ENCODE results near the gene SDK1. TPM values are rescaled to one million over a fixed set of nuclear protein-coding genes. Genes with fewer than 3 reads are reported as not detected.

Gene SDK1
- total and polyA plus RNA-seq, 11 donors, result 2.2 to 5.8 (median 3.4) TPM

DNA sequence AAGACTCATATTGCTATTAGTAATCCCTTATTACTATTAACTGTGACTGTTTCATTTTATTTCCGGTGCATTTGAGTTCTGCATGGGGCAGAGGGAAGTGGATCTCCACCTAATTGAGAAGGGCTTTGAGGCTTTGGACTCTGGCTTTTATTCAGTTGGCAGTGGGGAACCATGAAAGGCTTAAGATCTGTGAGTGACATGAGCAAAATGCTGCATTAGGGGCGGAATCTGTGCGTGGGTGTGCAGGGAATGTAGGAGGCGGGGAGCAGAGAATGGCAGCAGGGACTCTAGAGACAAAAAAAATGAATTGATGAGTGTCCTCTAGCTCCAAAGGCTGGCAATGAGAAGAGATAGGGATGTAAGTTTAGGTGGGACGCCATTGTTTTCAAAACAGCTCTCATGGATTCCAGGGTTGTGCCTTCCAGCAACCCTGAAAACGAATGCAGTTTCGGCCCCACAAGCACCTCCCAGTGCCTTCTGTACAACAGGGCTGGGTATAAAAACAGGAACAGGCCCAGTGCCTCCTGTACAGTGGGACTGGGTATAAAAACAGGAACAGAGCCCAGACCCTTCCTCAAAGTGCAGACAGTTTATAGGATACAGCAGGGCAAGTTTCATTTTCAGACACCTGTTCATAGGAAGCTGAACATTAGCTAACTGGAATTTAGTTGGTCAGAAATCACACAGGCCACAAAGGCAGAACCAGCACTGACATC lies 717.7 kb downstream of the SDK1 start:
- intact Hi-C loops (cut with DNase I), result no loop called here
- 91% methylated on average over 7 of the region's 7 CpGs for WGBS, 4 donors
- Histone ChIP-seq H3K27ac (no peak overlapping the region), H3K9me3 (peaks cover 0 to 20% (median 0%) of the 10 kb centered on the region in 12 donors), H3K4me1 (no peaks in the 10 kb centered on the region), H3K36me3 (no peaks in the 10 kb centered on the region), H3K4me3 (no peak overlapping the region), H3K27me3 (no peaks in the 10 kb centered on the region)
- ATAC-seq, result no peak
- TF ChIP-seq, protein P1, sequence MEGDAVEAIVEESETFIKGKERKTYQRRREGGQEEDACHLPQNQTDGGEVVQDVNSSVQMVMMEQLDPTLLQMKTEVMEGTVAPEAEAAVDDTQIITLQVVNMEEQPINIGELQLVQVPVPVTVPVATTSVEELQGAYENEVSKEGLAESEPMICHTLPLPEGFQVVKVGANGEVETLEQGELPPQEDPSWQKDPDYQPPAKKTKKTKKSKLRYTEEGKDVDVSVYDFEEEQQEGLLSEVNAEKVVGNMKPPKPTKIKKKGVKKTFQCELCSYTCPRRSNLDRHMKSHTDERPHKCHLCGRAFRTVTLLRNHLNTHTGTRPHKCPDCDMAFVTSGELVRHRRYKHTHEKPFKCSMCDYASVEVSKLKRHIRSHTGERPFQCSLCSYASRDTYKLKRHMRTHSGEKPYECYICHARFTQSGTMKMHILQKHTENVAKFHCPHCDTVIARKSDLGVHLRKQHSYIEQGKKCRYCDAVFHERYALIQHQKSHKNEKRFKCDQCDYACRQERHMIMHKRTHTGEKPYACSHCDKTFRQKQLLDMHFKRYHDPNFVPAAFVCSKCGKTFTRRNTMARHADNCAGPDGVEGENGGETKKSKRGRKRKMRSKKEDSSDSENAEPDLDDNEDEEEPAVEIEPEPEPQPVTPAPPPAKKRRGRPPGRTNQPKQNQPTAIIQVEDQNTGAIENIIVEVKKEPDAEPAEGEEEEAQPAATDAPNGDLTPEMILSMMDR (IDR thresholded peaks at IDR 0.05), result no peak
- no peak for TF ChIP-seq POLR2A (IDR thresholded peaks at IDR 0.05)
- DNase-seq, result no peak

DNA sequence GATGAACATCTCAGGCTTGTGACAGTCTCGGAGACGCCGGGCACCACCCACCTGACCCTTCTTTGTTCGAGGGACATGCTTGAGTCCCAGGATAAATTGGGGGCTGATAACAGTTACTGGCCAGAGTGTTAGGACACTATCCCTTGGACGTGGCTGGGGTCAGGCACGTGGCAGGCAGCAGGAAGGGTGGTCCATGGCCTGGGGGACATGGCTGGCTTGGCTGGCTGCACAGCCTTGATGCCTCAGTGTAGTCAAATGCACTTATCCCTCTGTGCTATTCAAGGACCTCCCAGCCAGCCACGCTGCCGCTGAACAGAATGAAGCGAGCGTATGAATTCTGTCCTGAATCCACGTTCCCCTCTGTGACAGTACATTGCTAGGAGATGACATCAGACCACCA lies 719.0 kb downstream of the SDK1 start:
- 83 to 96% (median 93%) methylated on average over 8 to 11 of the region's 11 CpGs for WGBS, 4 donors
- H3K9me3 ChIP-seq, result peaks cover 0 to 20% (median 0%) of the 10 kb centered on the region in 12 donors
- H3K36me3 ChIP-seq, result no peaks in the 10 kb centered on the region
- intact Hi-C loops (cut with DNase I), result loop anchor here in 1 of 10 donors (5.0 kb wide), 1 partner anchor 243 kb away; no protein-coding TSS in a partner anchor
- ATAC-seq (no peak), DNase-seq (no peak)
- no peaks in the 10 kb centered on the region for H3K4me1 ChIP-seq
- H3K4me3 ChIP-seq, result no peak overlapping the region
- H3K27ac ChIP-seq, result no peak overlapping the region
- TF ChIP-seq, protein P1 (IDR thresholded peaks at IDR 0.05), result no peak
- TF ChIP-seq POLR2A (IDR thresholded peaks at IDR 0.05), result no peak
- no peaks in the 10 kb centered on the region for H3K27me3 ChIP-seq

DNA sequence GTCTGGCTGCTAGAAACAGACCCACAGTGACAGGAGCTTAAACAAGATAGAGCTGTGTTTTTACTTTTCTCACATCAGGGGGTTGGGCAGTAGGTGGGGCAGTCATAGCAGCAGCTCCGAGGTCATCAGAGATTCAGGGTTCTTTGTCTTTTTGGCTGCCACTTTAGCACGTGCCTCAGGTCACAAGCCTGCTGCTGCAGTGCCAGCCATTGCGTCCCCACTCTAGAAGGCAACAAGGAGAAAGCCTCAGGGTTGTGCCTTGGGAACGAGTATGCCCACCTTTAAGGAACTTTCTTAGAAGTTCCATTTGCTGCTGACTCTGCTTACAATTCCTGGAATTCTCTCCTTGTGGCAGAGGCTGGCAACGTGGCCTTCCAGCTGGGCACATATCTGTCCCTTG lies 720.4 kb downstream of the SDK1 start:
- intact Hi-C loops (cut with DNase I), result loop anchor here in 2 of 10 donors (1.0 to 5.0 kb wide), 2 partner anchors 20 to 244 kb away; no protein-coding TSS in a partner anchor
- 84 to 89% (median 86%) methylated on average over 4 to 5 of the region's 5 CpGs for WGBS, 4 donors
- TF ChIP-seq, protein P1 (IDR thresholded peaks at IDR 0.05), result no peak
- no peak for TF ChIP-seq POLR2A (IDR thresholded peaks at IDR 0.05)
- DNase-seq (no peak), ATAC-seq (no peak)
- no peaks in the 10 kb centered on the region for H3K27me3 ChIP-seq
- no peak overlapping the region for H3K27ac ChIP-seq
- no peaks in the 10 kb centered on the region for H3K4me1 ChIP-seq
- peaks cover 0 to 20% (median 0%) of the 10 kb centered on the region in 12 donors for H3K9me3 ChIP-seq
- no peaks in the 10 kb centered on the region for H3K36me3 ChIP-seq
- H3K4me3 ChIP-seq, result no peak overlapping the region

DNA sequence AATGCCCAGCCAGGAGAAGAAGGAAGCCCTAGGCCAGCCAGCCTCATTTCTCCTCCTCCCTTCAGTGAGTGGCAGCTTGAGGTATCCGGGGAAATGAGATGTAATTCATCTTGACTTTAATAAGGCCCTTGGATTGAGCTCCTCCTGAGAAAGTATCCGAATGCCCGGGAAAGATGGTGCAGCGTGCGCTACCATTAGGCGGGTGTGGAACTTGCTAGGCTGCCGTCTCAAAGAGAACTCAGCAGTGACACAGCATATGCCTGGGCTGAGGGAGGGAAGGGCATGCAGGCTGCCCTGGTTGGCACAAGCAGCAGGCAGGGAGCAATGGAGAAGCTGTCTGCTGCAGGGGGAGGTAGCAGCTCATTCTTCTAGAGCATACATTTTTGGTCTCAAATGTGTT lies 721.2 kb downstream of the SDK1 start:
- intact Hi-C loops (cut with DNase I), result loop anchor here in 1 of 10 donors (5.0 kb wide), 1 partner anchor 245 kb away; no protein-coding TSS in a partner anchor
- 86 to 91% (median 89%) methylated on average over 7 of the region's 7 CpGs for WGBS, 4 donors
- ATAC-seq (no peak), DNase-seq (no peak)
- Histone ChIP-seq H3K27ac (no peak overlapping the region), H3K36me3 (no peaks in the 10 kb centered on the region), H3K4me1 (no peaks in the 10 kb centered on the region), H3K9me3 (peaks cover 0 to 20% (median 0%) of the 10 kb centered on the region in 12 donors), H3K4me3 (no peak overlapping the region), H3K27me3 (no peaks in the 10 kb centered on the region)
- TF ChIP-seq, protein P1 (IDR thresholded peaks at IDR 0.05), result no peak
- no peak for TF ChIP-seq POLR2A (IDR thresholded peaks at IDR 0.05)
